Measurements from ENCODE around the gene TXNDC5. TPM values are rescaled to one million over a fixed set of nuclear protein-coding genes. Genes with fewer than 3 reads are reported as not detected.
A peak's percentile ranks its signal among the peaks of the same experiment; 100 is the strongest.

The TXNDC5 gene
- polyA plus RNA-seq, 1 experiment: 285 TPM

- no peaks in the 10 kb centered on the region for H3K9me3 ChIP-seq (ENCODE audit: control insufficient read depth, insufficient read depth, low read length)
- ChIA-PET CTCF (interaction anchor here (0.6 to 1.6 kb wide), 4 partner anchors 95 to 189 kb away, joined by 3 to 9 read pairs (median 6); no protein-coding TSS in a partner anchor), POLR2A (interaction anchor here (0.6 kb wide), 1 partner anchor 282 kb away, joined by 4 read pairs; no protein-coding TSS in a partner anchor)
- no peak for DNase-seq (ENCODE audit: low read depth, low spot score)
- H3K4me3 ChIP-seq (ENCODE audit: low read depth, low read length): peak overlapping the region; percentile 83
- no peak for TF ChIP-seq CTCF (IDR thresholded peaks at IDR 0.05; ENCODE audit: low read depth, low read length)
- H3K27me3 ChIP-seq (ENCODE audit: control insufficient read depth, insufficient read depth, low read length): peaks cover 3% of the 10 kb centered on the region
- H3K27ac ChIP-seq (ENCODE audit: low read depth, low read length): no peak overlapping the region
These were observed 747 bp upstream of the TXNDC5 start for GRCh38 chr6:7911345-7911725.

- Histone ChIP-seq H3K4me3 (ENCODE audit: low read depth, low read length) (peak overlapping the region; percentile 83), H3K9me3 (ENCODE audit: control insufficient read depth, insufficient read depth, low read length) (no peaks in the 10 kb centered on the region), H3K27ac (ENCODE audit: low read depth, low read length) (no peak overlapping the region), H3K27me3 (ENCODE audit: control insufficient read depth, insufficient read depth, low read length) (peaks cover 3% of the 10 kb centered on the region)
- TF ChIP-seq CTCF (IDR thresholded peaks at IDR 0.05; ENCODE audit: low read depth, low read length): no peak
- DNase-seq (ENCODE audit: low read depth, low spot score): no peak
- ChIA-PET CTCF (interaction anchor here (2.5 to 3.8 kb wide), 3 partner anchors 96 to 188 kb away, joined by 9 to 22 read pairs (median 19); no protein-coding TSS in a partner anchor), POLR2A (interaction anchor here (1.0 to 1.2 kb wide), 2 partner anchors 82 to 187 kb away, joined by 3 to 4 read pairs; no protein-coding TSS in a partner anchor)
These were observed 312 bp downstream of the TXNDC5 start for GRCh38 chr6:7910298-7910653.

GRCh38 chr6:7909323-7910276 is 988 bp downstream of the TXNDC5 start:
- CTCF ChIA-PET: interaction anchor here (0.9 to 3.8 kb wide), 5 partner anchors 96 to 309 kb away, joined by 3 to 22 read pairs (median 9); partner anchors contain the start of gene BMP6

GRCh38 chr6:7907159-7907558 is 3.4 kb downstream of the TXNDC5 start:
- Histone ChIP-seq H3K27ac (ENCODE audit: low read depth, low read length) (no peak overlapping the region), H3K9me3 (ENCODE audit: control insufficient read depth, insufficient read depth, low read length) (no peaks in the 10 kb centered on the region), H3K4me3 (ENCODE audit: low read depth, low read length) (no peak overlapping the region), H3K27me3 (ENCODE audit: control insufficient read depth, insufficient read depth, low read length) (no peaks in the 10 kb centered on the region)
- DNase-seq (ENCODE audit: low read depth, low spot score): no peak
- CTCF ChIA-PET: interaction anchor here (3.8 kb wide), 1 partner anchor 152 kb away, joined by 22 read pairs; no protein-coding TSS in a partner anchor
- POLR2A ChIA-PET: interaction anchor here (0.6 to 0.7 kb wide), 3 partner anchors 23 to 311 kb away, joined by 3 to 9 read pairs (median 6); no protein-coding TSS in a partner anchor
- no peak for TF ChIP-seq CTCF (IDR thresholded peaks at IDR 0.05; ENCODE audit: low read depth, low read length)

More at GRCh38 chr6:7909323-7910276, 988 bp downstream of the TXNDC5 start:
- peaks cover 3% of the 10 kb centered on the region for H3K27me3 ChIP-seq (ENCODE audit: control insufficient read depth, insufficient read depth, low read length)
- no peak for TF ChIP-seq CTCF (IDR thresholded peaks at IDR 0.05; ENCODE audit: low read depth, low read length)
- H3K27ac ChIP-seq (ENCODE audit: low read depth, low read length): peak overlapping the region; percentile 39
- DNase-seq (ENCODE audit: low read depth, low spot score): no peak
- no peaks in the 10 kb centered on the region for H3K9me3 ChIP-seq (ENCODE audit: control insufficient read depth, insufficient read depth, low read length)
- POLR2A ChIA-PET: interaction anchor here (0.6 to 1.2 kb wide), 4 partner anchors 83 to 187 kb away, joined by 3 to 4 read pairs (median 4); no protein-coding TSS in a partner anchor
- peak overlapping the region; percentile 83 for H3K4me3 ChIP-seq (ENCODE audit: low read depth, low read length)

Measured in AG04450 (cell line).